ENCODE results near the gene PKHD1. TPM values are rescaled to one million over a fixed set of nuclear protein-coding genes. Genes with fewer than 3 reads are reported as not detected.

Gene PKHD1
- total and polyA plus RNA-seq, 2 of the 8 experiments (the other 6 are each of a cell fraction or from before 2014, with no cell fraction given): 0.06 to 0.09 TPM

GRCh38 chr6:51725155-51725554 is 362.3 kb downstream of the PKHD1 start:
- Histone ChIP-seq H3K9ac (replicated peaks in 1 of 4; ENCODE audit: extremely low read depth in 1 of 4, low read depth in 3 of 4, low read length in 3 of 4) (no peak overlapping the region), H2BK5ac (ENCODE audit: low read depth, low read length) (no peak overlapping the region), H4K20me1 (replicated peaks in 1 of 2; ENCODE audit: control insufficient read depth in 1 of 2, insufficient read depth in 2 of 2, low read length in 2 of 2) (no peaks in the 10 kb centered on the region), H3K56ac (replicated peaks; ENCODE audit: insufficient read length, low read depth, low read length) (no peak overlapping the region), H3K79me2 (ENCODE audit: control insufficient read depth in 1 of 2, insufficient read depth in 2 of 2, low read length in 2 of 2) (no peaks in the 10 kb centered on the region), H3K23me2 (ENCODE audit: low read depth, low read length) (no peaks in the 10 kb centered on the region; the same call in 1 of the 2 replicates), H3K18ac (ENCODE audit: extremely low read depth, low read length) (no peak overlapping the region), H2BK20ac (ENCODE audit: low read length) (no peak overlapping the region), H3K4ac (replicated peaks; ENCODE audit: insufficient read length, low read depth, low read length) (no peak overlapping the region), H2AK5ac (ENCODE audit: low read depth, low read length) (no peak overlapping the region), H3K4me1 (replicated peaks in 1 of 4; ENCODE audit: control insufficient read depth in 3 of 4, insufficient read depth in 4 of 4, low read length in 3 of 4) (no peaks in the 10 kb centered on the region), H3K79me1 (ENCODE audit: low read depth, low read length) (no peaks in the 10 kb centered on the region), H4K5ac (ENCODE audit: insufficient read length, low read depth, low read length) (no peak overlapping the region), H3K14ac (ENCODE audit: insufficient read length) (no peak overlapping the region), H4K91ac (replicated peaks; ENCODE audit: insufficient read length, low read length) (no peak overlapping the region), H2BK120ac (replicated peaks; ENCODE audit: low read depth, low read length) (no peak overlapping the region), H2AFZ (ENCODE audit: low read length) (no peak overlapping the region), H3K23ac (ENCODE audit: insufficient read length) (no peak overlapping the region), H3K27ac (ENCODE audit: low read depth, low read length) (no peak overlapping the region), H3K36me3 (ENCODE audit: control insufficient read depth in 2 of 4, insufficient read depth in 4 of 4, low read length in 3 of 4) (no peaks in the 10 kb centered on the region), H2BK15ac (ENCODE audit: low read length) (no peak overlapping the region), H3K4me3 (ENCODE audit: extremely low read depth in 1 of 4, insufficient read depth in 2 of 4, low read depth in 3 of 4, low read length in 4 of 4) (no peak overlapping the region), H4K8ac (ENCODE audit: extremely low read depth, insufficient read depth, low read length) (no peak overlapping the region), H3K9me3 (ENCODE audit: insufficient read depth in 2 of 2, low read depth in 1 of 2, low read length in 1 of 2) (no peaks in the 10 kb centered on the region), H3K4me2 (ENCODE audit: insufficient read depth in 1 of 2, low read depth in 2 of 2, low read length in 2 of 2) (no peak overlapping the region), H3K27me3 (replicated peaks in 1 of 4; ENCODE audit: control insufficient read depth in 3 of 4, extremely low read depth in 1 of 4, insufficient read depth in 3 of 4, low read length in 3 of 4) (no peaks in the 10 kb centered on the region), H2BK12ac (ENCODE audit: low read depth, low read length) (no peak overlapping the region)
- ChIA-PET CTCF (ENCODE audit: partially characterized antibody) (interaction anchor here (1.5 kb wide), 1 partner anchor 174 kb away, joined by 4 read pairs; no protein-coding TSS in a partner anchor), POLR2A (ENCODE audit: partially characterized antibody) (no interaction called here)
- WGBS, 2 experiments (ENCODE audit: extremely low coverage in 1 of 2, insufficient coverage in 1 of 2, insufficient read length in 1 of 2, insufficient replicate concordance in 2 of 2, low coverage in 1 of 2, low lambda C conversion rate in 2 of 2, missing lambda C conversion rate in 1 of 2): 96% methylated on average over 2 of the region's 2 CpGs; no CpG with 5 or more reads in 1 of the 2 experiments
- FAIRE-seq (no peak), DNase-seq (ENCODE audit: low read depth in 1 of 2, low spot score in 2 of 2) (no peak)
- TF ChIP-seq SIX5 (IDR thresholded peaks at IDR 0.05; ENCODE audit: low read depth, low read length) (no peak), HDAC2 (IDR thresholded peaks at IDR 0.05; ENCODE audit: borderline replicate concordance in 1 of 2, low read depth in 2 of 2, low read length in 2 of 2) (no peak), PHF8 (conservative IDR thresholded peaks at IDR 0.05; ENCODE audit: low read depth, low read length) (no peak), JUN (IDR thresholded peaks at IDR 0.05; ENCODE audit: low read depth, low read length) (no peak), CBX8 (IDR thresholded peaks at IDR 0.05; ENCODE audit: borderline replicate concordance, low read depth, low read length) (no peak), E2F6 (IDR thresholded peaks at IDR 0.05) (no peak), TBP (IDR thresholded peaks at IDR 0.05; ENCODE audit: low read depth, low read length) (no peak), ATF2 (IDR thresholded peaks at IDR 0.05; ENCODE audit: low read length) (no peak), EGR1 (IDR thresholded peaks at IDR 0.05; ENCODE audit: borderline replicate concordance, low read depth, low read length) (no peak), CEBPB (IDR thresholded peaks at IDR 0.05; ENCODE audit: low read depth, low read length) (no peak), SIN3A (conservative IDR thresholded peaks at IDR 0.05 in 1 of 2, IDR thresholded peaks at IDR 0.05 in 1 of 2; ENCODE audit: low read depth in 1 of 2, low read length in 2 of 2) (no peak), TAF1 (IDR thresholded peaks at IDR 0.05; ENCODE audit: low read depth, low read length) (no peak)

Measured in H1 (cell line).